ENCODE results near the gene PALM3. TPM values are rescaled to one million over a fixed set of nuclear protein-coding genes. Genes with fewer than 3 reads are reported as not detected.

PALM3 gene
- polyA plus RNA-seq, 3 donors, result not detected

DNA sequence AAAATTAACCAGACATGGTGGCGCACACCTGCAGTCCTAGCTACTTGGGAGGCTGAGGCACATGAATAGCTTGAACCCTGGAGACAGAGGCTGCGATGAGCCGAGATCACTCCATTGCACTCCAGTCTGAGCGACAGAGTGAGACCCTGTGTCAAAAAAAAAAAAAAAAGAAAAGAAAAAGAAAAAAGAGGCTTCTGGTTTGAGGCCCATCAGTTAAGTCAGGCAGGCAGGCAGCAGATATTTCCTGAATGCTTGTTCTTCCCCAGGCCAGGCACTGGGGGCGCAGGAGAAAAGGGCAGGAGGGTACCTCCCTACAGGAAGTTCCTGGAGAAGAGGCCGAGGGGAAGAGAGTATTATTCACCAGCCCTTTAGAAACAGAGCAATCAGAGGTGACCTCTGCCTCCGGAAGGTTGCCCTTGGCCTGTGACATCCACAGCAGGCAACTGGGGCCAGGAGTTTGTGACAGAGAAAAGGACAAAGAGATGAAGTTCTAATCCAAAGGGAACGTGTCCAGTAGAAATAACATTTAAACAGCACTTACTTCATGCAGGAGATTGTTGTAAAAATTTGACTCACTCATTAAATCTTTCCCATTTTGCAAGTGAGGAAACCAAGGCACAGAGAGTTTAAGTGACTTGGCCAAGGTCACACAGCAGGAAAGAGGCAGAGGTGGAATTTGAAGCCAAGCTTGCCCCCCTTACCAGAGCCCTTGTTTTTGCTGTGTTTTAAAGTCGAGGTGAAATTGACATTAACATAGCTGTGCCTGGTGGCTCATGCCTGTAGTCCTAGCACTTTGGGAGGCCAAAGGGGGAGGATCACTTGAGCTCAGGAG, 38.3 kb downstream of the PALM3 start:
- TF ChIP-seq, protein P1, sequence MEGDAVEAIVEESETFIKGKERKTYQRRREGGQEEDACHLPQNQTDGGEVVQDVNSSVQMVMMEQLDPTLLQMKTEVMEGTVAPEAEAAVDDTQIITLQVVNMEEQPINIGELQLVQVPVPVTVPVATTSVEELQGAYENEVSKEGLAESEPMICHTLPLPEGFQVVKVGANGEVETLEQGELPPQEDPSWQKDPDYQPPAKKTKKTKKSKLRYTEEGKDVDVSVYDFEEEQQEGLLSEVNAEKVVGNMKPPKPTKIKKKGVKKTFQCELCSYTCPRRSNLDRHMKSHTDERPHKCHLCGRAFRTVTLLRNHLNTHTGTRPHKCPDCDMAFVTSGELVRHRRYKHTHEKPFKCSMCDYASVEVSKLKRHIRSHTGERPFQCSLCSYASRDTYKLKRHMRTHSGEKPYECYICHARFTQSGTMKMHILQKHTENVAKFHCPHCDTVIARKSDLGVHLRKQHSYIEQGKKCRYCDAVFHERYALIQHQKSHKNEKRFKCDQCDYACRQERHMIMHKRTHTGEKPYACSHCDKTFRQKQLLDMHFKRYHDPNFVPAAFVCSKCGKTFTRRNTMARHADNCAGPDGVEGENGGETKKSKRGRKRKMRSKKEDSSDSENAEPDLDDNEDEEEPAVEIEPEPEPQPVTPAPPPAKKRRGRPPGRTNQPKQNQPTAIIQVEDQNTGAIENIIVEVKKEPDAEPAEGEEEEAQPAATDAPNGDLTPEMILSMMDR (IDR thresholded peaks at IDR 0.05), result peak; percentile 63
- no peaks in the 10 kb centered on the region for H3K9me3 ChIP-seq (replicated peaks in 1 of 2; ENCODE audit: control insufficient read depth in 1 of 2, insufficient read depth in 1 of 2, low read length in 2 of 2)
- no peaks in the 10 kb centered on the region for H4K20me1 ChIP-seq (ENCODE audit: insufficient read depth, low read length)
- DNase-seq, result peak; percentile 70 to 87 (median 84)
- peaks cover 56 to 59% of the 10 kb centered on the region in 2 donors for H3K4me1 ChIP-seq (ENCODE audit: control insufficient read depth in 1 of 2, insufficient read depth in 2 of 2, low read length in 2 of 2)
- no peaks in the 10 kb centered on the region for H3K27me3 ChIP-seq (ENCODE audit: control insufficient read depth in 2 of 2, insufficient read depth in 2 of 2, low read length in 2 of 2)
- H3K9ac ChIP-seq (ENCODE audit: insufficient read depth, low read length, poor library complexity, severe bottlenecking), result no peak overlapping the region
- peak overlapping the region; percentile 93 to 98 (median 94) for H3K27ac Mint-ChIP-seq
- peak overlapping the region; percentile 8 for H3K4me2 ChIP-seq (replicated peaks; ENCODE audit: extremely low read depth, low read length, poor library complexity, severe bottlenecking)
- H3K36me3 ChIP-seq (replicated peaks in 1 of 2; ENCODE audit: control insufficient read depth in 1 of 2, insufficient read depth in 2 of 2, low read length in 2 of 2), result no peaks in the 10 kb centered on the region
- H3K4me3 ChIP-seq (replicated peaks in 1 of 3; ENCODE audit: low read depth in 2 of 3, low read length in 3 of 3), result peak overlapping the region in 1 of 3 experiments; percentile 3
- no peak overlapping the region for H2AFZ ChIP-seq (ENCODE audit: insufficient read depth, low read depth, low read length, poor library complexity, severe bottlenecking)
- H3K27me3 Mint-ChIP-seq (ENCODE audit: low read depth in 3 of 3), result peaks cover 0 to 2% (median 0%) of the 10 kb centered on the region in 3 donors
- peaks cover 53% of the 10 kb centered on the region for H3K4me1 Mint-ChIP-seq
- H3K79me2 ChIP-seq (ENCODE audit: insufficient read depth, low read length), result no peaks in the 10 kb centered on the region
- 69% methylated on average over 5 of the region's 9 CpGs for WGBS (ENCODE audit: insufficient coverage)
- intact Hi-C loops (cut with micrococcal nuclease), result no loop called here
- H3K36me3 Mint-ChIP-seq, result no peaks in the 10 kb centered on the region
- peak overlapping the region; percentile 66 to 74 for H3K27ac ChIP-seq (ENCODE audit: low read depth in 1 of 2, low read length in 2 of 2)
- H3K4me3 Mint-ChIP-seq, result peak overlapping the region in 1 of 2 donors; percentile 64
- peaks cover 0 to 4% (median 0%) of the 10 kb centered on the region in 7 donors for H3K9me3 Mint-ChIP-seq

- DNase-seq, result no peak
- Mint-ChIP-seq H3K4me3 (no peak overlapping the region), H3K27me3 (ENCODE audit: low read depth in 3 of 3) (peaks cover 0 to 2% (median 2%) of the 10 kb centered on the region in 3 donors), H3K9me3 (peaks cover 0 to 4% (median 0%) of the 10 kb centered on the region in 7 donors), H3K4me1 (peaks cover 58% of the 10 kb centered on the region), H3K36me3 (no peaks in the 10 kb centered on the region), H3K27ac (peak overlapping the region in 3 of 7 donors; percentile 26 to 38 (median 36))
- 100% methylated on average over 1 of the region's 4 CpGs for WGBS (ENCODE audit: insufficient coverage)
- no peaks in the 10 kb centered on the region for H3K9me3 ChIP-seq (replicated peaks in 1 of 2; ENCODE audit: control insufficient read depth in 1 of 2, insufficient read depth in 1 of 2, low read length in 2 of 2)
- no peak overlapping the region for H2AFZ ChIP-seq (ENCODE audit: insufficient read depth, low read depth, low read length, poor library complexity, severe bottlenecking)
- peaks cover 67 to 70% of the 10 kb centered on the region in 2 donors for H3K4me1 ChIP-seq (ENCODE audit: control insufficient read depth in 1 of 2, insufficient read depth in 2 of 2, low read length in 2 of 2)
- TF ChIP-seq, protein P1 (IDR thresholded peaks at IDR 0.05), result no peak
- intact Hi-C loops (cut with micrococcal nuclease), result no loop called here
- no peaks in the 10 kb centered on the region for H3K79me2 ChIP-seq (ENCODE audit: insufficient read depth, low read length)
- H4K20me1 ChIP-seq (ENCODE audit: insufficient read depth, low read length), result no peaks in the 10 kb centered on the region
- H3K4me2 ChIP-seq (replicated peaks; ENCODE audit: extremely low read depth, low read length, poor library complexity, severe bottlenecking), result no peak overlapping the region
- no peaks in the 10 kb centered on the region for H3K27me3 ChIP-seq (ENCODE audit: control insufficient read depth in 2 of 2, insufficient read depth in 2 of 2, low read length in 2 of 2)
- H3K9ac ChIP-seq (ENCODE audit: insufficient read depth, low read length, poor library complexity, severe bottlenecking), result no peak overlapping the region
- no peak overlapping the region for H3K4me3 ChIP-seq (replicated peaks in 1 of 3; ENCODE audit: low read depth in 2 of 3, low read length in 3 of 3)
- peak overlapping the region in 1 of 2 donors; percentile 20 for H3K27ac ChIP-seq (ENCODE audit: low read depth in 1 of 2, low read length in 2 of 2)
- H3K36me3 ChIP-seq (replicated peaks in 1 of 2; ENCODE audit: control insufficient read depth in 1 of 2, insufficient read depth in 2 of 2, low read length in 2 of 2), result no peaks in the 10 kb centered on the region
Measured at GRCh38 chr19:14022469-14022868, 39.4 kb downstream of the PALM3 start.

Data from CD14-positive monocyte (primary cell).